GM19463 (cell line): ENCODE results near the gene JAG2.

Experiments
- ATAC-seq: cut with Tn5 transposase; IDR thresholded peaks from one replicate; pipeline ENCODE4 v1.9.1; 2021; ENCODE audit warnings: mild to moderate bottlenecking, moderate library complexity; ENCODE audit not compliant: unreplicated experiment

The JAG2 gene

DNA sequence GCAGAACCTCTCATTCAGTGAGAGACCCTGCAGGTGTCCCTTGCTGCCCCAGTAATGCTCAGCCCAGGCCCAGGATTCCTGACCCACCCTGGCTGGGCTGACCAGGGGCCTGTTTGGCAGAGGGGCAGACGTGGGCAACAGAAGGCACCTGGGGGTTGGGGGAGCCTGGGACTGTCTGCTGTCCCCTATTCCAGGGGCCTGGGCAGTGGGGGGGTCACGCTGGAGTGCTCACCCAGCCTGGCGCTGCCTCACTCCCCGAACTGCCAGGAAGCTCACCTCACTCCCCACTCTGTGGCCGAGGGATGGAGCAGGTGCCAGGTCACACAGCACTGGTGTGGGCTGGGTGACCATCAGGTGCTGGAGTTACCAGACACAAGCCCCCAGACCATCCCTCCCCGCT is 35.1 kb upstream of the JAG2 start:
- ATAC-seq, result no peak

DNA sequence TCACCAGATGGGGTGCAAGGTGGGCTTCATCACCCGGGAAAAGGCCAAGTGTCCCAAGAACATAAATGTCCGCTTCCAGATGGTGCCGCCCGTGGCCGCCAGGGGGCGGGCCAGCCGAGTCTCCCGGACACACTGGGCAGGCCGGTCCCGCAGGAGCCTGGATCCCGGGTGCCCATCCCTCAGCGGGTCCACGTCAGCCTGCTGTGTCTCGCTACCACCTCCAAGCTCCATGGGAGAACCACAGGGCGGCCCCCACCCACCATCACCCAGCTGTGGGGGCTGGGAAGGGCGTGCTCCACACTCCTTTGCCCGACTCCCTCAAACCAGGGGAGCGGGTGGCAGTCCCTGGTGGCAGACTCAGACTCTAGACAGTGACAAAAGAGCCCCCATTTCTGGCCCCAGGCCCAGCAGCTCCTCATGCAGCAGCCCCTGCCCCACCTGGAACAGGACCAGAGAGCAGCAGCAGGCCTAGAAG is 34.5 kb upstream of the JAG2 start:
- ATAC-seq, result peak; percentile 39

DNA sequence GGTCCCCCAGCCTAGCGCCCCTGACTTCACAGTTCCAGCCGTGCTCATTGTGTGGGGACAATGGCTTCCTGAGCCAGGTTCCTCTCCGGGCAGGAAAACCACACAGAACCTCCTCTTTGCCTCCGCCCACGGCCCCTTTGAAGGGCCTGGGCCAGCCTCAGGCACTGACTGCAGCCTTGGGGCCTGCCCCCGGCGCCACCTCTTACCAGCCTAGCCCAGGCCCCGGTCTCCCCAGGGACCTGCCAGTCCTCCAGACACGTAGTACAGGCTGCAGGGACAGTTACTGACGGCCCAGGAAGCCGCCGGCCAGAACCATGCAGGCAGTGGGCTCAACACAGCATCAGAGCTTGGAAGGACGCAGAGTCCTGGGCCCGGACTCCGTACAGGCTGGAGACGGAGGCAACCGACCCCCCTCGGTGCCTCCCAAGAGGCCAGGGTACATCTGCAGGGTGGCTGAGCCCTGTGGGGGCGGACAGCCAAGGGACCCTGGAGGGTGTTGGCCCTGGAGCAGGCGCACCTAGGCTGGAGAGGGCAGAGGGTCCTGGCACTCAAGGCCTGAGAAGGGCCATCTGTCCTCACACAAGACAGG is 33.4 kb upstream of the JAG2 start:
- ATAC-seq, result peak; percentile 47

DNA sequence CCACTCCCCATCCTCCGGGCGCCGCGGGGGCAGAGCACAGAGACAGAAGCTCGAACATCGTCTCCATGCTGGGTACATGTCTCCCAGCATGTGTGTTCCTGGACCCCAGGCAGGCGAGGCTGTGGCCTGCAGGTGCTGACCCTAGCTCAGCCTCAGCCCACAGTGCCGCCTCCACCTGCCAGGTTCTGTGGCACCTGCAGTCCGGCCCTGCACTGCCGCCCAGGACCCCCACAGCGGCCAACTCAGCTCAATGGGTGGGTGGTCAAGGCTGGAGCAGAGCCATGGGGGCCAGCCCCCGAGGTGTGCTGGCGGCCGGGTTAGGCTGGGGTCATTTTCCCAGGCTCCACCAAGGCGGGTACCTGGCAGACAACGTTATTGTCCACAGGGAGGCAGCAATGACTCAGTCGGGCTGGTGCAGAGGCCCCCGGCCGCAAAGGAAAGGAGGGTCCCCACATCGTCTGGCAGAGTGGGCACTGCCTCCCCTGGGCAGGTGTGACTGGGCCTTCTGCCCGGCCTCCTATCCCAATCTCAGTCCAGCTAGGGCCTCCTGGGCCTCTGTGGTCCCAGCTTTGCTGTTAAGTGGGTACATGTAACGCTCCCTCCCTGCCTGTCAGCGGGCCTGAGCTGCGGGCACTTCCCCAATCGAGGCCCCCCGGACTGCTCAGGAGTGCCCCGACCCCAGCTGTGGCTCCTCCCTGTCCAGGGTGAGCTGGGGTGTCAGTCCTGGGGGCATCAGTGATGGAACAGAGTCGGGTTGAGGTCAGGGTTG is 32.8 kb upstream of the JAG2 start:
- ATAC-seq, result no peak

DNA sequence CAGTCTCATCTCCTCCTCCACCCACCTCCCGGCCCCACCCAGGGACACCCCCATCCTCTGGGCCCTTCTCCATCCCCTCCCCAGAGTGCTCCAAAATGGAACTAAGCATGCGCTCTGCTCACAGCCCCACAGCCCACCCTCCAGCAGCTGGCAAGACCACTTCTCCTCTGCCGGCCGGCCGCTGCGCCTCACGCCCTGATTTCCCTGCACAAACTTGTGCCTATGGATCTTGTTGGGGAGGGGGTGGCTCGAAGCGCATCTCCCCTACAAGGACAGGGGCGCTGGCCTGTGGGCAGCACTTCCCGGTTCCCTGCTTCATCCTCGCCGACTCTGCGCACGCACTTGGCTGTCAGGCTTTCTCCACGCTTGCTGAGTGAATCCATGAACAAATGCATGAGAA is 32.1 kb upstream of the JAG2 start:
- no peak for ATAC-seq

DNA sequence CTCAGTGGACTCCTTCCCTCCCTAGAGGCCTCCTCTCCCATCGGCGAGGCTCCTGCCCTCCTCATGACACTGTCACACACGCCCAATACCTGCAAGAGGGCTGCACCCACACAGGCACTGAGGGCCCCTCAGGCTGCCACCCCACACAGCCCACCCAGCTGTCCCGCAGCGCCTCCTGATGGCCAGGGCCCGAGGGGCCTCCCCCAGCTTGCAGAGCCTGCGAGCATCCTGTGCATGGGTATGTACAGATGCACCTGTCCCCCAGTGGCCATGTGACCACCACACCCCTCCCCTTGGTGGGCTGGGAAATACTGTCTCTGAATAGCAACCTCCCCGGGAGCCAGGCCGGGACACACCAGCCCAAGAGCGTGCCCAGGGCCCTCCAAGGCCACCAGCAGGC is 31.5 kb upstream of the JAG2 start:
- ATAC-seq, result no peak

DNA sequence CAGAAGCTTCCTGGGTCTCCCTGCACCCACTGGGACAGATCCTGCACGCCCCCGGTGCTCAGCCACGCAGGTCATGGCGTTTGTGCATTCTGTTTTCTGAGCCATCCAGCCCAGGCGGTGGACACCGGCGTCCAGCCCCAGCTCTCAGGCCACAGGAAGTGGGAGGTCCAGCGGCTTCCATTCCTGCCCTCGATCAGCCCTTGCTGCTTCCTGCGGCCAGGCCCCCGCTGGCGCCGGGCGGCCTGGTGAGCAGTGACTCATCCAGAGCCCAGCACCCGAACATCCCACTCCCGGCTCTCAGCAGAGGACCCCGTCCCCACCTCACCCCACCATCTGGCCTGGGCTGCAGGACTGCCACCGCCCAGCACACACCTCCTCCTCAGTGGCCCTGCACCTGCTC is 30.5 kb upstream of the JAG2 start:
- ATAC-seq, result no peak

DNA sequence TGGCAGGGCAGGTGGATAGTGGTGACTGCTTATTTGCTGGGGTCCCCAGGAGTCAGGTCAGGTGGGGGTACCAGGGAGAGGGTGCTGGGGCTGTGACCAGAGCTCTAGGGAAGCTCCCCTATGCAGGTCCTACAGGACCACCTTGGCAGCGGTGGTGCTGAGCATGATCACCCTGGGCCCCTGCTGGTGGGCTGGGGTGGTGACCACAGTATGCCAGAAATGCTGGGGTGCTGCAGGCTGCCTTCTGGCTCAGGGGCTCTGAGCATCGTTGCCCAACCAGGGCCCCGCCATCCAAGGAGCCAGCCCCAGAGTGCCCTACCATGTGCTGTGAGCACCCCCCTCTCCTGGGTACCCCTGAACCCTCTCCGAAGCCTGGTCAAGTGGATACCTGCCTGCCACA is 30.0 kb upstream of the JAG2 start:
- no peak for ATAC-seq

DNA sequence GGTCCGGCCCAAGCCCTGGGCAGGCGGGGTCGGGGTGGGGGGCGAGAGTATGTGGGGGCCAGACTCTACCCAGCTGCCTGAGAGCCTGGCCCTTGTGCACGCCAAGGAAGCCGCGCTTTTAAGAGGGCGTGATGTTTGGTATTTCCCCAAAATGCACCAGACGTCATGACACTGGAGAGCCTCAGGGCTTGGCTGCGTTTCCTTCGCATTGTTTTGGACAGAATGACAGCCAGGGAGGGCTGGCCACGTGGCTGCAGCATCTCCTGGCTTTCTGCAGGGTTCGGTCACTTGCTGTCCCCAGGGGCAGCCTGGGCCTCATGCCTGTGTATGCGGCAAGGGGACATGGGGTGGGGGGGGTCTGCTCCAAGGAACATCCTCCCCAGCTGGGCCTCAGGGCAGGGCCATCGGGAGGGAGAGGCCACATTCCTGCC is 28.6 kb upstream of the JAG2 start:
- no peak for ATAC-seq

DNA sequence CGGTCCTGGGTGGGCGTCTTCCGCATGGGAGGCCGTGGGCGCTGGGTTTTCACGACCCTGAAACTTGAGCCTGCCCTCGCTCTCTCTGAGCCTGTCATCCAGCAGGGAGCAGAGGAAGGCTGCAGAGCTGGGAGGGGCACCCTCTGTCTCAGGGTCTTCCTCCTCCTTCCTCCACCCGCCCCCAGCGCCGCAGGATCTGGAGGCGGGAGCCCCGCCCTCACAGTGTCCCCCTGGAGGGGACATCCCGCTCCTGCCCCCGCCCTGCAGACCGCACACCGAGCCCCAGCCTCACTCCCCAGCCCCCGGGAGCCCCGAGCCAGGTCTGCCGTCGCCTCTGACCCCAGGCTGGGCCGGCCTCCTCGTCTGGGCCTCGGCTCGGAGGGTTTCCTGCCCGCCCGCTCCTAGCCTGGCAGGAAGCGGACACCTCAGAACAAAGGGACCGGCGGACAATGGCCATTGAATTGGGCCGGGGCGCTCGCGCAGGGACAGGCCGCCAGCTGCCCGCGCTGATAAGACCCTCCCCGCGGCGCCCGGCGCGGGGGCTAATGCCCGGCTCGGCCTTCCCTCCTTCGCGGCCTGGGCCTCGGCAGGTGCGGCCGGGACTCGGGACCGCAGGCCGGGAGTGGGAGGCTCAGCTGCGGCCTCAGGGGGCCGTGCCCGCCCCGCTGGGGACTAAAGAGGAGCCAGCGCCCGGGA is 27.8 kb upstream of the JAG2 start:
- no peak for ATAC-seq

DNA sequence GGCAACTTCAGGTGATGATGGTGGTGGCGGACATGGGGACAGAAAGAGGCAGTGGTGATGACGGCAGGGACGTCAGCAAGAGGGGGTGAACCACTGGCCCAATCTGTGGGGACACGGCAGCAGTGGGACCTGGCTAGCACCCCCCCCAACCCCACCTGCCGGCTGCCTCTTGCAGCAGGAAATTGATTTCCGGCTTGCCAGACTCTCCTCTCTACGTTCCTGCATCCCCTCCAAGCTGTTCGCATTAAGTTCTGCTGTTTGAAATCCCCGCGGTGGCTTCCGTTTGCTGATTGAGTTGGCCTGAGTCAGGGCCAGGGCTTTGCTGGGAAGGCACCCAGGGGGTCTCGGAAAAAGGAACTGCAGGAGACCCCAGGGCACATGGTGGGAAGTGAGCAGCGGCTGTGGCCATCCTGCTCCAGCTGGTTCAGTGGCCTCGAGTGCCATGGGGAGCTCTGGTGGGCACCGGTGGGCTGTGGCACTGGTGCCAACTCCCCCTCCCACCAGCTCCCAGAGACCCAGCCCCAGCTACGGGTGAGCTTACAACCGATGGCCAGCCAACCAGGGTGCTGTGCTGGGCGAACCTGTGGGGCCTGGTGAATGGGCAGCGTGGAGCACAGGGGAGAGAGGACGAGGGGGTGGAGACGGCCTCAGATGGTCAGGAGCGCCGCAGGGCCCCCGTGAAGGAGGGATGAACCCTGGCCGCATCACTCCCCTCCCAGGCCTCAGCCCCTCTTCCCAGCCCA is 27.1 kb upstream of the JAG2 start:
- ATAC-seq, result no peak

DNA sequence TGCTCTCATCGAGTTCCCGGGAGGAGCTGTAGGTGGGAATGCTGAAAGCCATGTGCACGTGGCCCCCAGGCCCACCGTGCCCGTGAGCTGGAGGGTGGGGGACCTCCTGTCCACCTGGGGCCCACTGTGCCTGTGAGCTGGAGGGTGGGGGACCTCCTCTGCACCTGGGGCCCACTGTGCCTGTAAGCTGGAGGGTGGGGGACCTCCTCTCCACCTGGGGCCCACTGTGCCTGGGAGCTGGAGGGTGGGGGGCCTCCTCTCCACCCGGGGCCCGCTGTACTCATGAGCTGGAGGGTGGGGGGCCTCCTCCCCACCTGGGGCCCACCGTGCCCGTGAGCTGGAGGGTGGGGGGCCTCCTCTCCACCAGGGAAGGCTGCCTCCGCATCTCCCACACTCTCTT is 26.5 kb upstream of the JAG2 start:
- no peak for ATAC-seq

DNA sequence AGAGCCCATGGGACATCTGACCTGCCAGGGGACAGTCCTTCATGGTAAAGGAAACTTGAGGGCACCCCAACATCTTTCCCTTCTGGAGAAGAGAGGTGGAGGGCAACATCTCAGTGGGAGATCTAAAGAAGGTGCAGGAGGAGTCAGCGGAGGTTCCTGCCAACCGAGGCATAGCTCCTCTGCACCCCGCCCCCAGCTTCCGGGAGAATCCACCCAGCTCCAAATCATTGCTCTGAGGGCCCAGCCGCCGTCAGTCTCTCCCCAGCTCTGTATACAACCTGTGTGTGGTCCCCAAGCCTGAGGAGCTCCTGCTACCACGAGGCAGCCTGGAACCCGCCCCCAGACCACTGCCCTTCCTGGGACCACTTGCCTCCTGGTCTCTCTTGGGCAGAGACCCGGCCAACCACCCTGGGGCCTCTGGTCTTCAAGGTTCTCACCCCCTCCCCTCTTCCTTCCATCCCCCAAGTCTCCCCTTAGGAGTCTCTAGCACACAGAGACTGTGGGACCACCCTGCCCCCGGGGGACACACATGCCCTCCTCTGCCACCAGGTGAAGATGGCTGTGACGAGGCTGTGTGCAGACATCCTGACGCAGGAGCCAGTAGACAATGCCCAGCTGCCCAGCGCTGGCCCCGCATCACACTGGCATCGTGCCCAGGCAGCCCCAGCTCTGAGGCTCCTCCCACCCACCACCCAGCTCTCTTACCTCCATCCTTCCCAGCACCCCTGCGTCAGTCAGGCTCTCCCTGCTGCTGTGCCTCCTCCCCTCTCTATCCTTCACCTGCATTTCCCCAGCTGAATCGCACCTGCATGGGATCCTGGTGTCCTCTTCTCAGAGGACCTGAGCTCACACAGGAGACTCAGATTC is 25.6 kb upstream of the JAG2 start:
- ATAC-seq, result no peak

DNA sequence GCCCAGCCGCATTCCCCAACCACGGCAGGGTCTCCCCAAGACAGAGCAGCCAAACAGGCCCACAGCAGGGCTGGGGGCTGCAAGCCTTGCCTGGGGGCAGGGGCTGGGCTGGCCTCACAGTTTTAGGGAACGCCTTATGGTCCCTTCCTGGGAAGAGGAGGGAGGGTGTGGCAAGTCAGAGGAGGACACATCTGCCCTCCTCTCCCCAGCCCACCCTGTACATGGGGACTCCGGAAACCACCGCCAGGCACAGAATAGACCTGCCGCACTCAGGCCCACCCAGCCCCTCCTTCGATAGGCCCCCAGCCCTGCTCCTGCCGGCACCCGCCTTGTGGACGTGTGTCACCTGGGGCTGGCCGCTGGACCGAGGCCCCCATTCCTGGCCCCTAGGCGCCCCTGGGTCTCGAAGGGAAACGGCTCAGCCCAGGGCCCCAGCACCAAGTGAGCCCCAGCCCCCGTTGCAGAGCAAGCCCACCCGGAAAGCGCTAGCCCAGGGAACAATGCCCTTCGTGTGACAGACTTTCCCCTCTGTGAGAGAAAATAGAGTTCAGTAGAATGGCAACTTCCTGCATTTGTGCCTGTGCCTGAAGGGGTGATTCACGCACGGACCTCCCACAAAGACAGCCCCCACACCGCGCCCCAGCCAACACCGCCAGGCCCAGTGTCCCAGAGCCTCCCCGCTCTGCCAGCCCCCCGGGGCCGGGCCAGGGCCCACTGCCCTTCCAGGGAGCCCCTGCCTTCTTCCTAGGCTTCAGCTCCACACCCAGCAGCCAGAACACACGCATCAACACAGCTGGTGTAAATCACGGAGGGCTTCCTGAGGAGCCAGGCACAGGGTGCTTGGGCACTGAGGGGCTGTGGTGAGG is 24.5 kb upstream of the JAG2 start:
- no peak for ATAC-seq

DNA sequence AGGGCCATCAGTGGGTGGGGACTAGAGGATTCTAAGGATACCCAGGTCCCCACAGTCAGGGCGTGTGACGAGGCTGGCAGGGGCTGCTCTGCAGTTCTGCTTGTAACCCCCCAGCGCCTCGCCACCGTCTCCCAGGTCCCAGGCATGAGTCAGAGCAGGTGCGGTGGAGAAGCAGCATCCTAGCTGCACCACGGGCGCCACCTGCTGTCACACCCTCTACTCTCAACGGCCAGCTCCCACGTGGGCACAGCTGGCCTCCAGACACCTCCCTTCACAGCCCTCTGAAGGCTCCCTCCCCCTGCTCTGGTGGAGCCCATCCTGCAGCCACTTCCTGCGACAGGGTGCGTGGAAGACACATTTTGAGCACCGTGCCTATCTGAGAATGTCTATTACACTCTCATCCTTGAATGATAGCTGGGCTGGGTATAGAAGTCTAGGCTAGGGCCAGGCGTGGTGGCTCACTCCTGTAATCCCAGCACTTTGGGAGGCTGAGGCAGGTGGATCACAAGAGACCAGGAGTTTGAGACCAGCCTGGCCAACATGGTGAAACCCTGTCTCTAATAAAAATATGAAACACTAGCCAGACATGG is 19.5 kb upstream of the JAG2 start:
- ATAC-seq, result no peak

DNA sequence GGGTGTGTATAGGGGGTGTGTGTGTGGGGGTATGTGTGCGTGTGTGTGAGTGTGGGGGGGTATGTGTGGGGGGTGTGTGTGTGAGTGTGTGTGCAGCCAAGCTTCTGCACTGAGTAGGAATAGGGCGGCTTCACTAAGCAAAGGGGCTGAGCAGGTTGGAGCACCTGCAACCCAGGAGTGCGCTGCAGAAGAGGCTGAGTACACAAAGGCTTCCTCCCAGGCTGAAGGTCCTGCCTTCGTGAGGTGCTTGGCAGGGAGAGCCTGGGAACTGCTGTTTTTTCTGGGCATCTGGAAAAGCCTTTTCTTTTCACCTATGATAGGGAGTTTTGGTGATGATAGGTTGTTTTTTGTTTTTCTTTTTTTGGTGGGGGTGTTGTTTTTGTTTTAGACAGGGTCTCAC is 18.5 kb upstream of the JAG2 start:
- ATAC-seq, result no peak

DNA sequence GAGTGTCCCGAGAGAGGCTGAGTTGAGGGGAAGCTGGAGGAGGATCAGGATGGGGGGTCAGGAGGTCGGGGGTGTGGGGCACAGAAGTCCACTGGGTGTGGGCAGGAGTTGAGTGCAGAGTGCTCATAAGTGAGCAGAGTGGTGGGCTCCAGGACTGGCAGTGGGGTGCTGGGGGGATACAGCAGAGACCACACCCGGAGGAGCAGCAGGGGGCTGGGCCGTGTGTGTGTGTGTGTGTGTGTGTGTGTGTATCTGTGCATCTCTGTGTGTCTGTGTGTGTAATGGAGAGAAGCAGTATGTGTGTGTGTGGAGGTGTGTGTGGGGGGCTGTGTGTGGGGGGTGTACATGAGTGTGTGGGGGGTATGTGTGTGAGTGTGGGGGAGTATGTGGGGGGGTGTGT is 17.4 kb upstream of the JAG2 start:
- no peak for ATAC-seq

DNA sequence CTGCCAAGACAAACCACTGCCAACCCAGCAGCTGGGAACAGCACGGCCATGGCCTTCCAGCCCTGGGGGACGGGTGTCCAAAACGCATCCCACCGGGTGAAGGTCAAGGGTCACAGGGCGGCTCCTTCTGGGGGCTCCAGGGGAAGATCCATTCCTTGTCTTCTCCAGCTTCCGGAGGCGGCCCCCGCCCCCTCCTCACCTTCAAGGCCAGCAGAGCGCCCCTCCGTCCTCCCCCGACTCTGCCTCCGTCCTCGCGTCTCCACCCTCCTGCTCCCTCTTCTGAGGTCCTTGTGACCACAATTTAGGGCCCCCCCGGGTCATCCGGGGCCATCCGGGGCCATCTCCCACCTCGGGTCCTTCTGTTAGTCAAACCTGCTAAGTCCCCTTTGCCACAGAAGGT is 16.4 kb upstream of the JAG2 start:
- ATAC-seq, result no peak

DNA sequence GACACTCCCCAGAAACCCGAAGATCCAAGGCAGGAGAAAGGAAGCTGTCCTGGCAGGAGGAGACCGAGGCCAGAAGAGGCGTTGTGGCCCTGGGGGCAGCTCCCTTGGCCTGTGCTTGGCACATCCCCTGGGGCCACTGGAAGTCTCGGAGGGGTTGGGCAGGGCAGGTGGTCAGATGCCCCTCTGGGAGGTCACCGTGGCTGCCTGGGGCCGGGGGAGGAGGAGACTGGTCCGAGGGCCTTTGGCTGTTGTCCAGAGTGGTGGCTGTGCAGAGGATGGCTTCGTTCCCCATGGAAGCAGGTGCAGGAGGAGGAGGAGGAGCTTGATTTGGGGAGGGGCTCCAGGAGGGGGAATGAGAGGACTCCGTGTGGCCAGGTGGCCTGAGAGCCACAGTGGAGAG is 15.9 kb upstream of the JAG2 start:
- ATAC-seq, result no peak
